ENCODE data around the gene SPG11.

GRCh38 chr15:44527241-44527640, 136.2 kb downstream of the SPG11 start:
- TF ChIP-seq CTCF (IDR thresholded peaks at IDR 0.05): no peak
- no peak for TF ChIP-seq POLR2A (IDR thresholded peaks at IDR 0.05)

Measured in thyroid gland (tissue), 4 donors.